ENCODE data around the gene COL4A1. TPM values are rescaled to one million over a fixed set of nuclear protein-coding genes. Genes with fewer than 3 reads are reported as not detected.

COL4A1 gene
- total RNA-seq, 1 donor from 2014 or later = not detected

DNA sequence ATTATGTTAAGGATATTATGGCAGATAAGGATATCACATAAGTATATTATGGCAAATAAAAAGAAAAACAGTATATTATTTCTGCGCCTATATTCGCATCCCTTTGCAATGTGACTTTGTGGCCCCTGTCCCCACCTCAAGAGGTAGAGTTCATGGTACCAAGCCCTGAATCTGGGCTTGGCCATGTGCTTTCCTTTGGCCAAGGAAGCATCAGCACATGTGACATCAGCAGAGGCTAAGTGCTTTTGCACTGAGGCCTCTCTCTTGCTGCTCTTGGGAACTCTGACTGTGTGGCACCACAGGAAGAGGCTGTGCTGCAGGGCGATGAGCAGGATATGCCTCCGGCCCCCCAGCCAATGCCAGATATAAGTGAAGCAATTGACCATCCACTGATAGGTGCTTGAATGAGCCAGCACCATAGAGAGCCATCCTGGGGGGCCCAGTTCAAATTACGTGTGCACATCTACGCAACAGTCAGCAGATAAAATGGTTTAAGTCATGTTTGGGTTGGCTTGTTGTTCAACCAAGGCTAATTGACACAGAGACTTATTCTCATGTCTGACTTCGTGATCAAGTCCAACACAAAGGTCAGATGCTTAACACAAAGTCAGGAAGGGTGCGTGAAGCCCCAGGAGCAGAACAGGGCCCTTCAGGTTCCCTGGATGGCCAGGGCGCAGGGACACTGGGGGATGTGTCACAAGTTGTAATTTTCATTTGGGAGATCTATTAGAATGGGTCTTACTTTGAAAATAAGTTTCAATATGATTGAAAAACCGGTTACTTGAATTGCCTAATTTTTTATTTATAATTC is 173.3 kb downstream of the COL4A1 start:
- Mint-ChIP-seq H3K9me3 (peaks cover 4% of the 10 kb centered on the region), H3K27me3 (ENCODE audit: insufficient read depth) (peaks cover 28% of the 10 kb centered on the region), H3K4me1 (ENCODE audit: low read depth) (peaks cover 10% of the 10 kb centered on the region), H3K36me3 (ENCODE audit: low read depth) (no peaks in the 10 kb centered on the region), H3K27ac (no peak overlapping the region), H3K4me3 (no peak overlapping the region)
- intact Hi-C loops (cut with micrococcal nuclease) = no loop called here
- no peak for DNase-seq (ENCODE audit: low spot score)

- DNase-seq (ENCODE audit: low spot score) = no peak
- Mint-ChIP-seq H3K4me3 (no peak overlapping the region), H3K9me3 (peaks cover 1% of the 10 kb centered on the region), H3K27me3 (ENCODE audit: insufficient read depth) (peaks cover 24% of the 10 kb centered on the region), H3K4me1 (ENCODE audit: low read depth) (peaks cover 4% of the 10 kb centered on the region), H3K27ac (no peak overlapping the region), H3K36me3 (ENCODE audit: low read depth) (no peaks in the 10 kb centered on the region)
- intact Hi-C loops (cut with micrococcal nuclease) = no loop called here
Observed at GRCh38 chr13:110132225-110132982, 174.6 kb downstream of the COL4A1 start.

- Mint-ChIP-seq H3K27ac (no peak overlapping the region), H3K4me3 (no peak overlapping the region), H3K9me3 (no peaks in the 10 kb centered on the region), H3K36me3 (ENCODE audit: low read depth) (no peaks in the 10 kb centered on the region), H3K27me3 (ENCODE audit: insufficient read depth) (peaks cover 30% of the 10 kb centered on the region), H3K4me1 (ENCODE audit: low read depth) (no peaks in the 10 kb centered on the region)
- intact Hi-C loops (cut with micrococcal nuclease) = no loop called here
- DNase-seq (ENCODE audit: low spot score) = no peak
Observed at GRCh38 chr13:110131424-110131823, 175.5 kb downstream of the COL4A1 start.

GRCh38 chr13:110130431-110130830 is 176.5 kb downstream of the COL4A1 start:
- H3K27me3 Mint-ChIP-seq (ENCODE audit: insufficient read depth) = peaks cover 31% of the 10 kb centered on the region
- no peak overlapping the region for H3K4me3 Mint-ChIP-seq
- H3K36me3 Mint-ChIP-seq (ENCODE audit: low read depth) = no peaks in the 10 kb centered on the region
- H3K4me1 Mint-ChIP-seq (ENCODE audit: low read depth) = no peaks in the 10 kb centered on the region
- no peak overlapping the region for H3K27ac Mint-ChIP-seq
- no peaks in the 10 kb centered on the region for H3K9me3 Mint-ChIP-seq
- intact Hi-C loops (cut with micrococcal nuclease) = no loop called here
- no peak for DNase-seq (ENCODE audit: low spot score)

DNA sequence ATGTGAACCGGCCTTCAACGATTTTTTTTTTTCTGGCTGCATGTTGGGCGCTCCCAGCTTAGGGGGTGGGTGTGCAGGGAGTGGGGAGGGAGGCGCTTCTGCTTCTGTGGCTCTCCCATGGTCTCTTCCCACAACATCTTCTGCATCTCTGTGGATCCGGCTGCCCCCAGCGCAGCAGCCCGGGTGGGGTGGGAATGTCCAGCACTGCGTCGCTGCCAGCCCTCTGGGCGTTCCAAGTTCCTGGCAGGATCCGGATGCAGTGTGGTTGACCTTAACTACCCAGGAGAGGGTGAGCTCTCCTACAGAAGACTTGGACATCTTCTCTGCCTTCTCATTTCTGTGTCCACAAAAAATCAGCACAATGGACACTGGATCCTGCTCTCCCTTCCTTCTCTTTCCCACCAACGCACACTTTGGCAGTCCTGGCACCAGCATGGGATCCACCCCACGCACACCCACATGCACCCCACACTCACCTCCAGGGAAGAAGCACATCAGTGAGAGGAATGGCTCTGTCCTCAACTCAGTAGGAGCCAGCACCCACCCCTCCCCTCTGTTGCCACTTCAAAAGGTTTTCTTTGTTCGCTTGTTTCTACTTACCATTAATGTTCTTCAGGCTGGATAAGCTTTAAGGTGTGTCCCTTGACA is 177.3 kb downstream of the COL4A1 start:
- intact Hi-C loops (cut with micrococcal nuclease) = no loop called here
- Mint-ChIP-seq H3K36me3 (ENCODE audit: low read depth) (no peaks in the 10 kb centered on the region), H3K4me1 (ENCODE audit: low read depth) (no peaks in the 10 kb centered on the region), H3K9me3 (no peaks in the 10 kb centered on the region), H3K4me3 (no peak overlapping the region), H3K27me3 (ENCODE audit: insufficient read depth) (peaks cover 29% of the 10 kb centered on the region), H3K27ac (no peak overlapping the region)
- DNase-seq (ENCODE audit: low spot score) = no peak

GRCh38 chr13:110129076-110129475 is 177.9 kb downstream of the COL4A1 start:
- no peak overlapping the region for H3K27ac Mint-ChIP-seq
- intact Hi-C loops (cut with micrococcal nuclease) = no loop called here
- no peaks in the 10 kb centered on the region for H3K36me3 Mint-ChIP-seq (ENCODE audit: low read depth)
- no peak overlapping the region for H3K4me3 Mint-ChIP-seq
- H3K4me1 Mint-ChIP-seq (ENCODE audit: low read depth) = no peaks in the 10 kb centered on the region
- H3K9me3 Mint-ChIP-seq = no peaks in the 10 kb centered on the region
- no peak for DNase-seq (ENCODE audit: low spot score)
- peaks cover 31% of the 10 kb centered on the region for H3K27me3 Mint-ChIP-seq (ENCODE audit: insufficient read depth)

GRCh38 chr13:110128546-110128945 is 178.4 kb downstream of the COL4A1 start:
- H3K27ac Mint-ChIP-seq = no peak overlapping the region
- peaks cover 31% of the 10 kb centered on the region for H3K27me3 Mint-ChIP-seq (ENCODE audit: insufficient read depth)
- no peak overlapping the region for H3K4me3 Mint-ChIP-seq
- H3K9me3 Mint-ChIP-seq = no peaks in the 10 kb centered on the region
- no peaks in the 10 kb centered on the region for H3K4me1 Mint-ChIP-seq (ENCODE audit: low read depth)
- no peaks in the 10 kb centered on the region for H3K36me3 Mint-ChIP-seq (ENCODE audit: low read depth)
- intact Hi-C loops (cut with micrococcal nuclease) = no loop called here
- DNase-seq (ENCODE audit: low spot score) = no peak

- Mint-ChIP-seq H3K36me3 (ENCODE audit: low read depth) (no peaks in the 10 kb centered on the region), H3K27me3 (ENCODE audit: insufficient read depth) (peaks cover 30% of the 10 kb centered on the region), H3K4me1 (ENCODE audit: low read depth) (no peaks in the 10 kb centered on the region), H3K9me3 (no peaks in the 10 kb centered on the region), H3K27ac (no peak overlapping the region), H3K4me3 (no peak overlapping the region)
- no peak for DNase-seq (ENCODE audit: low spot score)
- intact Hi-C loops (cut with micrococcal nuclease) = no loop called here
Observed at GRCh38 chr13:110127986-110128511, 178.9 kb downstream of the COL4A1 start.

DNA sequence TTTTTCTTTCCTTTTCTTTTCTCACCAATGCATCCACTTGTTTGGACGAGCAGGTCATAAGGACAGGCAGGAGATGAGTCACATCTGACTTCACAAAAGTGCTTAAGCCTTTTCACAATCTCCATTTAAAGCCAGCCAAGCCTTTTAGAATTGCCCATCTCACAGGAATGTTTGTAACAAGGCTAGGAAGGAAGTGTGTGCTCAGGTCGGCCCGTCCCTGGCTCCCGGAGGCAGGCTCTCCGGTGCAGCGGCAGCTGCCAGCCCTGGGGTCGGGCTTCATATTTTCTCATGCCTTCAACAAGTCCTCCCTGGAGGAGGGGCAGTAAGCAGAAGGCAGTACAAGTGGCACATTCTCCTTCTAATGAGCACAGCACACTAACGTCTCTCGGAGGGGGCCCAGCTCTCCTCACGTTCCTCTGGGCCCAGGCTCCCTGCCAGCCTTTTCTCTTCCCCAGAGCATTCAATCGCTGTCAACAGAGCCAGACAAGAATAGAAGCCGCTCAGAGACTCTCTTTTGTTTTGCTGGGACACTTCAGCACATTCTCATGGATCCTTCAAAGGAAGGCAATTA is 180.5 kb downstream of the COL4A1 start:
- Mint-ChIP-seq H3K9me3 (no peaks in the 10 kb centered on the region), H3K4me3 (no peak overlapping the region), H3K27ac (no peak overlapping the region), H3K36me3 (ENCODE audit: low read depth) (no peaks in the 10 kb centered on the region), H3K27me3 (ENCODE audit: insufficient read depth) (peaks cover 36% of the 10 kb centered on the region), H3K4me1 (ENCODE audit: low read depth) (no peaks in the 10 kb centered on the region)
- no peak for DNase-seq (ENCODE audit: low spot score)
- intact Hi-C loops (cut with micrococcal nuclease) = no loop called here

- peaks cover 36% of the 10 kb centered on the region for H3K27me3 Mint-ChIP-seq (ENCODE audit: insufficient read depth)
- intact Hi-C loops (cut with micrococcal nuclease) = no loop called here
- no peaks in the 10 kb centered on the region for H3K9me3 Mint-ChIP-seq
- no peak overlapping the region for H3K4me3 Mint-ChIP-seq
- H3K36me3 Mint-ChIP-seq (ENCODE audit: low read depth) = no peaks in the 10 kb centered on the region
- no peaks in the 10 kb centered on the region for H3K4me1 Mint-ChIP-seq (ENCODE audit: low read depth)
- DNase-seq (ENCODE audit: low spot score) = no peak
- H3K27ac Mint-ChIP-seq = no peak overlapping the region
Observed at GRCh38 chr13:110125613-110126272, 181.2 kb downstream of the COL4A1 start.

DNA sequence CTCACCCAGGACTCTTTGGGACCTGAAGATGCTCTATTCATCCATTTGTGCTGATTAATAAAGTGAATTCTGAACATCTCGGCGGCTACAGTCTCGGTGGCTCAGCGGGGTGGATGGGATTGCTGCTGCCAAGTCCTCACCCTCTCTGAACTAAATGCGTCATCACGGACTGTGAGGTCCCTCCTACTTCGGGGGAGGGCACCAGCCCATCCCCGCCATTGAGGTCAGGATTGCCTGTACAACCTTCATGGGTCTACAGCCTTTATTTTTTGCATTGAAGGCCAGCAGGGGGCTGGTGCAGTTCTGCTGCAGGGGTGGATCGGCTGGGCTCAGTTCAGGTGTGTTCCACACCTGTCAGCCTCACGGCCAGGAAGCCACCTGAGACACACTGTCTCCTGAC is 181.8 kb downstream of the COL4A1 start:
- Mint-ChIP-seq H3K27me3 (ENCODE audit: insufficient read depth) (peaks cover 32% of the 10 kb centered on the region), H3K27ac (no peak overlapping the region), H3K36me3 (ENCODE audit: low read depth) (no peaks in the 10 kb centered on the region), H3K9me3 (no peaks in the 10 kb centered on the region), H3K4me1 (ENCODE audit: low read depth) (no peaks in the 10 kb centered on the region), H3K4me3 (no peak overlapping the region)
- intact Hi-C loops (cut with micrococcal nuclease) = no loop called here
- no peak for DNase-seq (ENCODE audit: low spot score)

- Mint-ChIP-seq H3K36me3 (ENCODE audit: low read depth) (no peaks in the 10 kb centered on the region), H3K27me3 (ENCODE audit: insufficient read depth) (peaks cover 30% of the 10 kb centered on the region), H3K4me1 (ENCODE audit: low read depth) (no peaks in the 10 kb centered on the region)
Observed at GRCh38 chr13:110124201-110124940, 182.6 kb downstream of the COL4A1 start.

More at GRCh38 chr13:110124201-110124940, 182.6 kb downstream of the COL4A1 start:
- no peaks in the 10 kb centered on the region for H3K9me3 Mint-ChIP-seq
- no peak for DNase-seq (ENCODE audit: low spot score)
- no peak overlapping the region for H3K4me3 Mint-ChIP-seq
- intact Hi-C loops (cut with micrococcal nuclease) = no loop called here
- H3K27ac Mint-ChIP-seq = no peak overlapping the region
